Measurements from ENCODE around the gene SLC16A12. TPM values are rescaled to one million over a fixed set of nuclear protein-coding genes. Genes with fewer than 3 reads are reported as not detected.
A peak's percentile ranks its signal among the peaks of the same experiment; 100 is the strongest.

SLC16A12 gene
- 0.09 and 0.10 TPM in 2 replicates for total RNA-seq (2022)
- Bru-seq, nascent RNA, result percentile 10 among the genes with signal in this experiment
- percentile 12 among the genes with signal in this experiment for BruChase-seq, experiment 1, labeled RNA remaining after a 6-hour chase
- percentile 10 among the genes with signal in this experiment for BruChase-seq, experiment 2, labeled RNA remaining after a 2-hour chase
- long read RNA-seq, result 0 reads

DNA sequence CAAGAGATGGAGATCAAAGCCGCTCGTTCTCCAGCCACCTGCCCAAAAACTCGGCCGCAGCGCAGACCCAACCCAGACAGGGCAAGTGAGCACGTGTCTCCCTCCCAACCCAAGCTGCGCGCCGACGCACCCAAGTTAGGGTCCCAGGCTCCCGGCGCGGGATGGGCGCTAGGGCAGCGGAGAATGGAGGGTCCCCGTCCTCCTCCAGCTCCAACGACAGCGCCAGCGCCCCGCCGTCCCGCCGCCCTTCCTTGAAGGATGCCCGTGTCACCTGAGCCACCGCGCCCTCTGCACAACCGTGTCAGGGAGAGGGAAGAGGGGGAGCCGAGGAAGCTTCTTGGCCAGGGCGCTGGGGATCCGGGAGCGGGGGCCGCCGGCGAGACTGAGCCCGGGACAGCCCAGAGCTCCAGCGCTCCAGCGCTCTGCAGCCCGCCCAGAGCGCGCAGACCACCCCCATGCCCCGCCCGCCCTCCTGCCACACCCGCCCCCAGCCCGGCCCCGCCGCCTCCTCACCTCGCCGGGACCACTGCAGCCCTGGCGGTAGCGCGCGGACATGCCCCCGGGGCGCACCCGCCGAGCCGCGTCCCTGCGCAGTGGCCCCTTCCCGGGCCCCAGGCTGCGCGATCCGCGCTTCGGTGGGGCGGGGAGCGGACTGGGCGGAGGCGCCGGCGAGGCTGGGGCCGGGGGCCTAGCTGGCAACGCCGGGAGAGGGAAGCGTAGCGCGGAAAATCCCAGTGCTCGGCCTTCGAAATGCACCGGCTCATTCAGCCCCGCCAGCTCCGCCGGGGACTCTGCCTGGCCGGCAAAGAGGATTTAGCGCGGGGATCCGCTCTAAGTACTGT, at the start of gene SLC16A12:
TSS of gene SLC16A12 (minus strand) at position 424 of the 842 bp plus-strand sequence. CDS start 73,016 bp downstream, outside the sequence.
- no peak for DNase-seq (ENCODE audit: unreplicated experiment)
- Mint-ChIP-seq H3K27me3 (ENCODE audit: insufficient read depth, unreplicated experiment) (no peaks in the 10 kb centered on the region), H3K4me1 (ENCODE audit: insufficient read depth, unreplicated experiment) (peaks cover 13% of the 10 kb centered on the region), H3K9me3 (ENCODE audit: unreplicated experiment) (no peaks in the 10 kb centered on the region), H3K4me3 (ENCODE audit: unreplicated experiment) (no peak within 1 kb of the TSS), H3K27ac (ENCODE audit: low read depth, unreplicated experiment) (no peak within 1 kb of the TSS), H3K36me3 (ENCODE audit: insufficient read depth, unreplicated experiment) (no peaks in the 10 kb centered on the region)
- CTCF ChIA-PET, result no interaction called here
- TF ChIP-seq CTCF (IDR thresholded peaks at IDR 0.05; ENCODE audit: unreplicated experiment), result no peak
- no TSS peak for BruUV-seq (replicated peaks)
- POLR2A ChIA-PET, result no interaction called here
- intact Hi-C loops (cut with micrococcal nuclease), result no loop called here

DNA sequence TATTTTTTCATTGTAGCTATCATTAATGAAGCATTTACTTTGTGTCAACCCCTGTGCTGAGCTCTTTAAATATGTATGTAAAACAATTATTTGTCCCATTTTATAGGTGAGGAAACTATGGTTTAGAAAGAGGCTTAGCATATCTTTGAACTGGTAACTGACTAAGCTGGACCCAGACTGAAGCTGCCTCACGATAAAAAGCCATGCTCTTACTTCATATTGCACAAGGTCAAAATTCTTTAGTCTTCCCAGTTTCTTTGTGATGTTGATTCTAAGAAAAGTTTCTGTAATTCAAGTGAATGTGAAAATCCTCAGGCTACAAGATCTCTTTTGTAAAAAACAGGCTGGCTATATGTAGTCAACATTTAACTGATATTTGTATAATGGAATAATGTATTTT, 46.6 kb upstream of the SLC16A12 start:
- Mint-ChIP-seq H3K4me3 (ENCODE audit: unreplicated experiment) (no peak overlapping the region), H3K9me3 (ENCODE audit: unreplicated experiment) (no peaks in the 10 kb centered on the region), H3K36me3 (ENCODE audit: insufficient read depth, unreplicated experiment) (peaks cover 21% of the 10 kb centered on the region), H3K4me1 (ENCODE audit: insufficient read depth, unreplicated experiment) (no peaks in the 10 kb centered on the region), H3K27ac (ENCODE audit: low read depth, unreplicated experiment) (no peak overlapping the region), H3K27me3 (ENCODE audit: insufficient read depth, unreplicated experiment) (no peaks in the 10 kb centered on the region)
- POLR2A ChIA-PET, result interaction anchor here (0.7 to 1.0 kb wide), 3 partner anchors 12 to 227 kb away, joined by 3 read pairs; no protein-coding TSS in a partner anchor
- no TSS peak for BruUV-seq (replicated peaks)
- TF ChIP-seq CTCF (IDR thresholded peaks at IDR 0.05; ENCODE audit: unreplicated experiment), result no peak
- CTCF ChIA-PET, result interaction anchor here (0.6 to 1.1 kb wide), 3 partner anchors 9 to 1118 kb away, joined by 3 read pairs; no protein-coding TSS in a partner anchor
- intact Hi-C loops (cut with micrococcal nuclease), result no loop called here
- no peak for DNase-seq (ENCODE audit: unreplicated experiment)

GRCh38 chr10:89580243-89580642, 44.8 kb upstream of the SLC16A12 start:
- peaks cover 15% of the 10 kb centered on the region for H3K36me3 Mint-ChIP-seq (ENCODE audit: insufficient read depth, unreplicated experiment)
- no peak overlapping the region for H3K27ac Mint-ChIP-seq (ENCODE audit: low read depth, unreplicated experiment)
- no peak for DNase-seq (ENCODE audit: unreplicated experiment)
- no peaks in the 10 kb centered on the region for H3K27me3 Mint-ChIP-seq (ENCODE audit: insufficient read depth, unreplicated experiment)
- BruUV-seq (replicated peaks), result no TSS peak
- CTCF ChIA-PET, result interaction anchor here (0.6 to 0.7 kb wide), 2 partner anchors 17 to 185 kb away, joined by 3 read pairs; no protein-coding TSS in a partner anchor
- H3K4me3 Mint-ChIP-seq (ENCODE audit: unreplicated experiment), result no peak overlapping the region
- peaks cover 7% of the 10 kb centered on the region for H3K9me3 Mint-ChIP-seq (ENCODE audit: unreplicated experiment)
- no peak for TF ChIP-seq CTCF (IDR thresholded peaks at IDR 0.05; ENCODE audit: unreplicated experiment)
- POLR2A ChIA-PET, result interaction anchor here (0.7 kb wide), 1 partner anchor 17 kb away, joined by 3 read pairs; no protein-coding TSS in a partner anchor
- no peaks in the 10 kb centered on the region for H3K4me1 Mint-ChIP-seq (ENCODE audit: insufficient read depth, unreplicated experiment)
- intact Hi-C loops (cut with micrococcal nuclease), result no loop called here

GRCh38 chr10:89576696-89577095, 41.3 kb upstream of the SLC16A12 start:
- CTCF ChIA-PET, result interaction anchor here (0.6 to 0.8 kb wide), 2 partner anchors 42 to 1303 kb away, joined by 3 to 4 read pairs; no protein-coding TSS in a partner anchor
- H3K9me3 Mint-ChIP-seq (ENCODE audit: unreplicated experiment), result peaks cover 7% of the 10 kb centered on the region
- no peaks in the 10 kb centered on the region for H3K27me3 Mint-ChIP-seq (ENCODE audit: insufficient read depth, unreplicated experiment)
- POLR2A ChIA-PET, result no interaction called here
- no peak overlapping the region for H3K27ac Mint-ChIP-seq (ENCODE audit: low read depth, unreplicated experiment)
- H3K4me3 Mint-ChIP-seq (ENCODE audit: unreplicated experiment), result no peak overlapping the region
- intact Hi-C loops (cut with micrococcal nuclease), result no loop called here
- no peak for DNase-seq (ENCODE audit: unreplicated experiment)
- BruUV-seq (replicated peaks), result no TSS peak
- H3K36me3 Mint-ChIP-seq (ENCODE audit: insufficient read depth, unreplicated experiment), result peaks cover 7% of the 10 kb centered on the region
- no peaks in the 10 kb centered on the region for H3K4me1 Mint-ChIP-seq (ENCODE audit: insufficient read depth, unreplicated experiment)
- TF ChIP-seq CTCF (IDR thresholded peaks at IDR 0.05; ENCODE audit: unreplicated experiment), result no peak

Data from MCF 10A (cell line).